ENCODE measurements around the gene UBE2V1. TPM values are rescaled to one million over a fixed set of nuclear protein-coding genes. Genes with fewer than 3 reads are reported as not detected.
A peak's percentile ranks its signal among the peaks of the same experiment; 100 is the strongest.

Gene UBE2V1
- total and polyA plus RNA-seq, 2 of the 13 experiments (the other 11 are each of a cell fraction or from before 2014, with no cell fraction given) = 81.3 to 132 TPM

GRCh38 chr20:50054626-50055511, 58.1 kb downstream of the UBE2V1 start (continued):
- peak; percentile 44 for TF ChIP-seq ZBTB38 (CRISPR knock-in tag; IDR thresholded peaks at IDR 0.05)
- TF ChIP-seq, protein P1, sequence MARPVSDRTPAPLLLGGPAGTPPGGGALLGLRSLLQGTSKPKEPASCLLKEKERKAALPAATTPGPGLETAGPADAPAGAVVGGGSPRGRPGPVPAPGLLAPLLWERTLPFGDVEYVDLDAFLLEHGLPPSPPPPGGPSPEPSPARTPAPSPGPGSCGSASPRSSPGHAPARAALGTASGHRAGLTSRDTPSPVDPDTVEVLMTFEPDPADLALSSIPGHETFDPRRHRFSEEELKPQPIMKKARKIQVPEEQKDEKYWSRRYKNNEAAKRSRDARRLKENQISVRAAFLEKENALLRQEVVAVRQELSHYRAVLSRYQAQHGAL (CRISPR knock-in tag; IDR thresholded peaks at IDR 0.05; ENCODE audit: not compliant biosample characterization) = peak; percentile 64
- 0 out of 2 replicates have a peak, but pooled peaks have one; percentile 12 for TF ChIP-seq ZBTB46 (CRISPR knock-in tag; IDR thresholded peaks at IDR 0.05; ENCODE audit: borderline replicate concordance)
- TF ChIP-seq ZNF124 (CRISPR knock-in tag; IDR thresholded peaks at IDR 0.05) = peak; percentile 19; the same call in 1 of the 2 replicates
- no peak for TF ChIP-seq ZNF558 (CRISPR knock-in tag; IDR thresholded peaks at IDR 0.05; ENCODE audit: borderline replicate concordance)
- TF ChIP-seq TBP (CRISPR knock-in tag; IDR thresholded peaks at IDR 0.05) = no peak
- peak; percentile 51; the same call in 1 of the 2 replicates for TF ChIP-seq ISL2 (CRISPR knock-in tag; IDR thresholded peaks at IDR 0.05)
- no peak for TF ChIP-seq ZNF530 (CRISPR knock-in tag; IDR thresholded peaks at IDR 0.05; ENCODE audit: low read depth)
- no peak for TF ChIP-seq NCOR1 (IDR thresholded peaks at IDR 0.05; ENCODE audit: borderline replicate concordance, low read length)
- peak; percentile 30; the same call in 1 of the 2 replicates for TF ChIP-seq ZMYM4 (CRISPR knock-in tag; IDR thresholded peaks at IDR 0.05)
- TF ChIP-seq HNF1A (IDR thresholded peaks at IDR 0.05; ENCODE audit: low read depth) = no peak
- peak; percentile 67 for TF ChIP-seq HNF1A (CRISPR knock-in tag; IDR thresholded peaks at IDR 0.05; ENCODE audit: borderline replicate concordance)
- no peak for TF ChIP-seq AGO2 (optimal IDR thresholded peaks at IDR 0.05; ENCODE audit: low read depth, low read length)
- TF ChIP-seq ZXDC (CRISPR knock-in tag; IDR thresholded peaks at IDR 0.05) = no peak; the same call in 1 of the 2 replicates
- no peak for TF ChIP-seq ZNF296 (CRISPR knock-in tag; conservative IDR thresholded peaks at IDR 0.05)
